Measurements from ENCODE around the gene SREBF1.

Gene SREBF1

DNA sequence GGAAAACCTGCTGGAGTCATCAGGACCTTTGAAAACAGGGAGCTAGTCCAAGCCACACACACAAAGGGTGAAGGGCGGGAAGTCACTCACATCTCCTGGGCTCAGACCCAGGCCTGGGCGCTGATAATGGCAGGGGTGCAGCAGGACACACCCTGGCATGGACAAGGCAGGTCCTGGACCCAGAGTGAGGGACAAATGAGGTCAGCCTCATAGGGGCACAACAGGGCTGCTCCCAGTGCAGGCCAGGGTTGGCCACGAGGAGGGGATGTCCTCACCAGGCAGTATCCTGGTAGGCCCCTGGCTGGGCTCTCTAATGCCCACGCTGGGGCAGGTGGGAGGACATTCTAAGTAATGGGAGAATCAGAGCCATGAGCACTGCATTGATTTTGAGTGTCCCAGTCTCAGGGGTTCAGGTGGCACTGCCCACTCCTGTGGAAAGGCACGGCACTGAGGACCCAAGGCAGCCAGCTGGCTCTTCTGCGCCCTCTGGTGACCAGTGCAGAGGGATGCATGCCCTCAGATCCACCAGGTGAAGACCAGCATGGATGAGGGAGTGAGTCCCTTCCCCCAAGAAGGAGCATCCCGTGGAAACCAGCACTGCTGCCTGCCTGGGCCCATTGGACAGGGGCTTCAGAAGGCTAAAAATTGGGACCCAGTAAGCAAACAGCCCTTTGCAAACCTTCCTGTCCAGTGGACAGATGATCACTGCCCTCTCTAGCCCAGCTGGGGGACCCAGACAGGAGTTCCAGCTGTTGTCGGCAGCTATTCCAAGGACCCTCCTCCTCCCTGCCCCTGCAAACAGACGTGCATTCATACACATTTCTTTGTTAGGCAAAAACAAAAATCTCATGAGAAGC is 23.4 kb upstream of the SREBF1 start:
- peak; percentile 89 for DNase-seq (ENCODE audit: low spot score)

DNA sequence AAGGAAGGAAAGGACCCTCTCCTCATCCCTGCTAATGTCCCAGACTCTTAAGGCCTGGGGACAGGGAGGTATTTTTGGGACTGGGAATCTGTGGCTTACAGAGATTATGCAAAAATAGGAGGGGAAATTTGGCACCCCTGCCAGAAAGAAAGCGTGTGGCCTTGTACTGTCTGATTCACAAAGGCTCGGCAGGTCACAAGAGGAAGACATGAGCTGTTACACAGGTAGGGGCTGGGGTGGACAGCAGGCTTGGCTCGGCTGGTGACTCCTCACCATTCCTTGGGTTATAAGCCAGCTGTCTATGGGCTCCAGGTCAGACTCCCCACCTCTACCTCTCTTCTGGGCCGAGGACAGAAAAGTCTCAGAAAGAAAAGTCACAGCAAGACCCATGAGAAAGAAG is 20.7 kb upstream of the SREBF1 start:
- no peak for DNase-seq (ENCODE audit: low spot score)

DNA sequence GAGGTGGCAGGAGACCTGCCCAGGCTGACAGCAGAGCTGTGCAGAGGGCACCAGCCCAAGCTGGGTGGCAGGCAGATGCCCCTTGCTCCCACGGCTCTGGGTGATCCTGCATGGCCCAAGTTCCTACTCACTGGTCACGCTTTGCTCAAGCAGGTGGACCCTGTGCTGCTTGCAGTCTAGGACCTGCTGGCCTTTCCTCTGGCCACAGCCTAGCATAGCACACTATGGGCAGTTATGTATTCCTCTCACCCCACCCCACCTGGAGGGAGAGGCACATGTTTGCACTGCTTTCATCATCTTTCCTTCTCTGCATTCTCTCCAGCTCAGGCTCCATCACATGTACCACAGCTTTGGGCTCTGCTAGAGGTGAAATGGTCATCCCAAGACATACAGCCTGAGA is 19.6 kb upstream of the SREBF1 start:
- DNase-seq (ENCODE audit: low spot score): no peak

DNA sequence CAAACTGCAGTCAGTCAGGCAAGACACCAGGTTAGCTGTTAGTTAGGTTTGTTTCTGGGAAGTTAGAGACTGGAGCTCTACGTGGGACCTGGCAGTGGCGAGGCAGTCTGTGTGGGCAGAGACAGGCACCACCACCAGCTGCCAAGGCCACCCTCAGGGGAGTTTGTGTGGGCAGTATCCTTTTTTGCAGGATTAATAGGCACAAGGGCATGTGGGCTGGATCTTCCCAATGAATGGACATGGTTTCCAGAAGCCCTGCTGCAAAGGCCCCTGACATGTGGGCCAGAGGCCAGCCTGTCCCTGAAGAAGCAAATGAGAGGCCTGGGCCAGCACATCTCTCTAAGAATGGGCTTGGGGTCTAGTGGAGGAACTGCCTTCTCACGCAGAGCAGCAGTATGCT is 19.2 kb upstream of the SREBF1 start:
- DNase-seq (ENCODE audit: low spot score): no peak

DNA sequence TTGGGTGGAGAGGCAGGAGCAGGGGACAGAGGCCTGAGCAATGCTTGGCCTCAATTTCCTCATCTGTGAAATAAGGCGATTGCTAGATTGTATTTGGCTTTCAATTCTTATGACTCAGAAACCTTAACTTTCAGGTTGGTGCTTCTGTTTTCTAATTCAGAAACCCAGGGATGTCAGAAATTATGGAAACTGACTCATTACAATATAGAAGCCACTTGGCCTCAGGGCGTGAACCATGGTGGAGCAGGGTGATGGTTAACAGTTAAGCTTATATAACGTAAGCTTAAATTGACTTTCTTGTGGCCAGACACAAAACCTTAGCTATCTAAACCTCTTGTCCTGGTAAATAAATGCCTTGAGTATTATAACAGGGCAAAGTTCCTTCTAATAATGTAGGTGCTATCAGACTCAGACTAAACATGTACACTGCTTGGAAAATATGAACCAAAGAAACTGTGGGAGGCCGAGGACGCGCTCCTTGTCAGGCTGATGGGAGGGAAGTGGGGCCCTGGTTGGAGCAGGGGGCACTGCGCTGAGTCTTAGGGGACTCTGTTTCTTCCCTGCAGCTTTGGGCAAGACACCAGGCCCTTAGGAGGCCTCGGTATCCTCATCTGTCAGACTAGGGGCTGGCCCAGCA is 17.1 kb upstream of the SREBF1 start:
- DNase-seq (ENCODE audit: low spot score): no peak

DNA sequence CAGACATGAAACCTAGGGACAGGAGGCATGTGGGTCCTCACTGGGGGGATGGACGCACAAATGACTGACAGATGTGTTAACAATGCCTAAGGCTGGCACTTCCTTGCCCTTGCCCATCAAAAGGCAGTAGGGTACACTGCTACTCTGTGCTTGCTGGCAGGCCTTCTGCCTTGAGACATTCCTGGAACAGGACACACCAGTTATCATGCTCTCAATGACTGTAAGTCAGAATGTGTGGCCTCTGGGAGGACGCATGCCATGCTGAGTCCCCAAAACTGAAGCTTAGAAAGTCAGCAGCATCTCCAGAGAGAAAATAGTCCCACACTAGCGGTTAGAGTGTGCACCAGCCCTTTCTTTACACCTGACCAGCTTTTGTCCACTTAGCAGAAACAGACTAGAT is 16.1 kb upstream of the SREBF1 start:
- no peak for DNase-seq (ENCODE audit: low spot score)

DNA sequence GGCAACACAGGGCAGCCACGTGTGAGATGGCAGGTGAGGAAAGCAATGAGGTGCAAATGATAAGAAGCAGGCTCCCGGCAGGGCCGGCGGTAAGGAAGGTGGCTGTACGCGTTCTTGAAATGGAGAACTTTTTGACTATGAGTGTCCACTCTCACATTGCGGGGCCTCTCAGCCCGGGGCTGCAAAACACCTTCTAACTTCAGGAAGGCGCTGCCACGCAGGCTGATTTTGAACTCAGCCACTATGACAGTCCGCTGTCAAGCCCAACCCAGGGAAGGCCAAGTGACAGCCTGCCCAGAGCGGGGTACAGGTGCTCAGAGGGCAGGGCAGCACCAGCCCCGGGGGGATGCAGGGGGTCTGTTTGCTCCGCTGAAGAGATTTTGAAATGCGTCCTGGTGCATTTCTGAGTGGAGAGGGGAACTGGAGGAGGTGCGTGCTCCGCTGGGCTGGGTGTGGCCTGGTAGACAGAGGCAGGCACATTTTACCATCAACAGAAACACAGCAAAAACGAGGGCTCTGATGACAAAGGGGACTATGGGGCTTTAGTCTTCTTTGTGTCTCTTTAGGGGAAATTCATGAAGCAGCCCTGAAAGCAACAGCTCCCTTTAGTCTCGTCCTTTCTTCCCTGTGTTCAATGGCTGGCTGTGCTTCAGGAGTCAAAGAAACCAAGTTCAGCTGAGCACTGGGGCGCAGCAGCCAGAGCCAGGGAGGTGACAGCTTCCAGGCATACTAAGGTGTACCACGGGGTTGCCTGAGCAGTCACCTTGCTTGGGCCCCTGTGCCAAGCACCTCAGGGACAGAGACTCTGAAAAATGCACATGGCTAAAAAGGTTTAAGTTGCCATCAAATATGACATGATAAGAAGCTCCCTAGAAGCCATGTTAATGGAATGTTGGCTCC is 14.6 kb upstream of the SREBF1 start:
- no peak for DNase-seq (ENCODE audit: low spot score)

DNA sequence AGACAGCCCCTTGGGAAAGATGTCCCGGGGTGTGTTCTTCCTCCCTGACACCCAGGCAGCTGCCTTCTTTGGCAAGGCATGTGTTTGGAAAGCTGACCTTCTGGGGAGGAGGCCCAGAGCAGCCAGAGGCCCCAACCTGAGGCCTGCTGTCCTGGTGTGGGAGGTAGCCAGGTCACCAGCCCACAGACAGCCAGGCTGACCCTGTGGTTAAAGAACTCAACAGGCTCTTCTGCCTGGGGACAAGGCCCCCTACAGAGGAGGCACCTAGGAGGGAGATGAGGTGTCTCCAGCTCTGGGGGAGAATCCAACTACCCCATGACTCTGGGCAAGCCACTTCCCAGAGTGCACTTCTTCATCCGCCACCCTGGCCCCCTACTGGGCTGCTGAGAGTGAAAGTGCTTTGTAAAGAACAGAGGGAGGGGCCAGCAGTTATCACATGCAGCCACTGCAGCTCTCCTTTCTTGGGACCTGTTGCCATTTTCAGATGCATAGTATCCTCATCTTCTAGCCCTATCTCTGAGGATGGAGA is 13.1 kb upstream of the SREBF1 start:
- peak; percentile 48 for DNase-seq (ENCODE audit: low spot score)

DNA sequence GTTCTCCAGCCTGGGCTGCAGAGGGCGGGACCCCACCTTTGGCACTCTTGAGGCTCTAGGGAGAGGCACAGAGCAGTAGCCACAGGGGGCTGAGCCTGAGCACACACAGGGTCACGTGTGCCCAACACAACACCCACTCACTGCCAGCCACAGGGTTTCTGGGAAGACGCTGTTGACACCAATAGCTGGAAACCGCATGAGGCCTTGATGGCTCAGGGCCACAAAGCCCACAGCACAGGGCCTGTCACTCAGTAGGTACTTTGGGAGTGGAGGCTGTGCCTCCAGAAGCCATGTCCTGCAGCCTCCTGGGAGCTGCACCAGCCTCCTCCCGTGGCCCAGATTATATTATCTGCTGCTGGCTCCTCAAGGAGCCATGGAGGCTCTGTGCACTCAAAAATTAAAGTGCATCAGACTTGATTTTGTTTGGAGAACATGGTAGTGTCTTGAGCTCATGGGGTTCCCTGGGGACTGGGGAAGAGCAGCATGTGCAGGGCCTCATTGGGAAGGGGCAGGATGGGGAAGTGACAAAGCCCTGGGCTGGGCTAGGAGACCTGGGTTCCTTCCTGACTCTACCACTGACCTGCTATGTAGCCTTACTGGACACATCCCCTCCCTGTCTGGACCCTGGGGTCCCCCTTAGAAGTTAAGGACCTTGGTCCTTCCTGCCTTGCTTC is 12.5 kb upstream of the SREBF1 start:
- peak; percentile 81 for DNase-seq (ENCODE audit: low spot score)

DNA sequence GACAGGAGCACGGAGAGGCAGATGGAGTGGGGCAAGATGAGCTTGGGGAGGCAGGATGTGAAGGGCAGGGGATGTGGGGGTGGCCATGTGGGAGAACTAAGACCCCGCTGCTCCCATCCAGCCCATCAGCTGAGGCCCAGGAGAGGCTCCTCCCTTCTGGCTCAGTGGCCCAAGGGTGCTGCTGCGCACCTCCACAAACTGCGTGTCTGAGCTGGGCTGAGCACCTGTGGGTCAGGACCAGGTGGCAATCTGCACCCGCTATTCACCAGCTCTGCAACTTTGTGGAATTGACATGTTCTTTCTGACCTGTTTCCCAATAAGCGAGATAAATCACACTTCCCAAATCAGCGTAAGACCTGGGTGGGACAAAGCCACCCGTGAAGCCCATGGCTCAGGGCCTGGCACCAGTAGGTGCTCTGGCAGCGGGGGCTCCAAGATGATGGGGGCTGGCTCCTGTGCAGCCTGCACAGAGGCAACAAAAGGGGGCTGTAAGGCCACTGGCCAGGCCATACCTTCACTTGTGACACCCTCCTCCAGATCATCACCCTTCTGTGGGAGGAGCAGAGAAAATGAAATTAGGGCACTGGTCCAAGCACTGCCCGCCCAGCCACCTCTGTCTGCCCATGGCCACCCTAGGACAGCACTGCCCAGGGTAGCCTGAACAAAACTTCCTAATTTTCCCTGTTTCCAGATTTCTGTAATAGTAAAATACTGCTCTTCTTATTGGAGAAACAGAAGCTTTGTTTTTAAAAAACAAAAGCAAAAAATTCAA is 11.7 kb upstream of the SREBF1 start:
- no peak for DNase-seq (ENCODE audit: low spot score)

DNA sequence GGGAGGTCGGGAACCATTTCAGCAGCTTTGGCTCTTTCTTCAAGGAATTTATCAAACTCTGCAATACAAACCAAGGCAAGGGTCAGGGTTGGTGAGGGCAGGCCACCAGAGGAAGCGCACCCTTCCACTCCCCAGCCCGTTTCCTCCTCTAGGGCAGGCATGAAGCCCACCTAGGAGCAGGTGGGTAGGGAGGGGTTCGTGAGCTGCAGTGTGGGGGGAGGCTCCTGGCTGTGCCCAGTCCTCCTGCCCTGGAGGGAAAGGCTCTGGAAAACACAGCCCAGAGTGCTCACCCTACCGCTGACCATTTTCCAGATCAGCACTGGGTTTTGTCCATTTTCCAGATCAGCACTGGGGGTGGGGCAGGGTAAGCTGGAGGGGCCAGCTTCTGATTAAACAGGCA is 10.9 kb upstream of the SREBF1 start:
- no peak for DNase-seq (ENCODE audit: low spot score)

DNA sequence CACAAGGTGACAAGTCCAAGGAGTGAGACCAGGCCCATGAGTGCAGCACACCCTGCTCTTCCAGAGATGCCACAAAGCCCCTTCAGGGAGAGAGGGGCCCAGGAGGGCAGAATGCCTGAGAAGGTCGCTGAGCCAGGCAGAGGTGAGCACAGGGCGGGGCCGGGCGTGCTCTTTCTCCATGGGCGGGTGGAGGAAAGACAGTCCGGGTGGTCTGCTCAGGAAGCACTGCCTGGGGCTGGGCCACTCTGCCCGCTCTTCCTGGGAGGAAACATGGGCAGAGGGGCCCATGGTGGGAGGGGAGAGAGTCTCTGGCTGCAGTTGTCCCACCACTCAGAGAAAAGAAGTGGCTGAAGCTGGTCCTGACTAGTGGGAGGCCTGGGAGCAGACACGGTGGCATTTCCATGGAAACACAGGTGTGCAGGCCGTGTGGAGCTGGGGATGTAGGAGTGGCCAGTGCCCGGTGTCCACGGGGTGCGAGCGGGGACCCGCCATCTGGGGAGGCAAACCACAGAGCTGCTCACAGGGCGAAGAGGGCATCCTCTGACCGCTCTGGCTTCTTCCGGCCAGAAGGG is 10.4 kb upstream of the SREBF1 start:
- DNase-seq (ENCODE audit: low spot score): no peak

DNA sequence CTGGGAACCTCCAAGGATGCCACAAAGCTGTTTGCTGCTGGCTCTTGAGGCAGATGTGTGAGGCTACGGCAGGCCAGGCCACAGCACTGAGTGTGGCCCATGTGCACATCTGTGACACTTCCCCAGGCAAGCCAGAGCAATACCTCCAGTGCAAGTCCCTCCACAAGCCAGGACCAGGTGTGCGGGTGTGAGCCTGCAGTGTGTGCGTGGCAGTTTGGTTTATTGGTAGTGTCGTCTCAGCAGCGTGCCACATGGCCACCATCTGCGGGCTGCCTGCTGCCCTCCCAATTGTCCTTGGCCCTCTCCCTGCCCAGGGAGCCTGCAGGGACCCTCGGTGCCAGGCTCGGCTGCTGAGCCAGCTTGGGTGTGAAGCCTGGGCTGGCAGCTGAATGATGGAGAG is 9.9 kb upstream of the SREBF1 start:
- no peak for DNase-seq (ENCODE audit: low spot score)

DNA sequence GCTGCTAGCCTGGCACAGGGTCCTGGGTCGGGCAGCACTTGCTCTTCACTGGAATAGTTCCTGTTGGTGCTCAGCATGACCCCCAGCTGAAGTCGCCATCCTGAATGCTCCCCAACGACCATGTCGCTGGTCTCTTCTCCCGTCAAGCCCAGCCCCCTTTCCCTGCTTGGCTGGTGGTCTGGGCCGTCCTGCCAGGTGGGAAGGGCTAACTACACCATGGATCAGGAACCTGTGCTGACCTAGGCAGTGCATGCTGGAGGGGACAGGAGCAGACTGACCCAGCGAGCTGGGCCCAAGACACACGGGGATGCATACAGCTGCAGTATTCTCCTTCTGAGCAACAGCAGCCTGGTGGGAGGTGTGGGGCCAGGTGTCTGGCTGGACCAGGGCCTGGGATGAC is 9.2 kb upstream of the SREBF1 start:
- no peak for DNase-seq (ENCODE audit: low spot score)

DNA sequence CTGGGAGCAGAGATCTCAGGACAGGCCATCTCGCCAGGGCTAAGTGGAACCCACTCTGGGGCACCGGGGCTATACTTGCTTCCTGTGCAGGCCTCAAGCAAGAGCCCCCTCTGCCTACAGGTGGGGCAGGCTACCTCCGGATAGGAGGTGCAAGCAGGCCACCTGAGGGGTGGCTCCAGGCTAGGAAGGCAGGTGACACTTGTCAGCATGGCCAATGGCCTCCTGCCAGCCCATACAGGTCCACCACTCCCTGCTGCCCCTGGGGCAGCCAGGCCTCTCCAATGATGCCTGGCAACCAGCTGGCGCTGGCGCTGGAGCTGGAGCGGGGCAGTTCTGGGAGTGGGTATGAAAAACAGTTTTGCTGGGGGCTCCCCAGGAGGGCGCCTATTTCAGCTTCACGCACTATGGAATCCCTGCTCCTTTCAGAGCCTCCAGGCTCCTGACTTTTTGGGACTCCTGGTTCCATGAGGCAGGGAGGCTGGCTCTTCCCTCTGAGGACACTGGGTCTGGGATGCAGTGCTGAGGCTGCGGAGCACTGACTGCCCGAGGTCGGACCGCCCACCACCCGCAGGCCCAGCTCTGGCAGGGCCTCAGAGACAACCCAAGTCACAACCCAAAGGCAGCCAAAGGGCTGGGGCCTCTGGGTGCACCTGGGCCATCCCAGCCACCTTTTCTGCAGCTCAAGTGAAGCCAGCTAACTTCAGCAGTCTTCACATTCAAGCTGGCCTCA is 8.4 kb upstream of the SREBF1 start:
- DNase-seq (ENCODE audit: low spot score): no peak

DNA sequence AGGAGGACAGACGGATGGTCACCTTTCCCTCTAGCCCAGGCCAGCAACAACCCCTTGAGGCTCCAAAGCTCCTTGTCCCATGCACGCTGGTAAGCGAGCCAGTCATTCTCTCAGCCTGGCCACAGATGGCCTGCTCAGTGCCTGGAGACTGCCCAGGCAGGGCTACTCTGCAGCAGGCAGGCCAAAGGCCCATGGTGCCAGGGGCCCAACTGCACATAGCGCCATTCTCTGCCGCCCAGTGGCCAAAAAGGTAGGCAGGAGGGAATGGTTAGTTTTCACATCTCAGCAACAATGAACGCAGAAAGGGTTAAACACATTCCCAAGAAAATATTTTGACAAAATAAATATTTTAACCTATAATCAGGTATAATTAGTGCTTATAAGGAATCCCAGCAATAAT is 7.7 kb upstream of the SREBF1 start:
- no peak for DNase-seq (ENCODE audit: low spot score)

DNA sequence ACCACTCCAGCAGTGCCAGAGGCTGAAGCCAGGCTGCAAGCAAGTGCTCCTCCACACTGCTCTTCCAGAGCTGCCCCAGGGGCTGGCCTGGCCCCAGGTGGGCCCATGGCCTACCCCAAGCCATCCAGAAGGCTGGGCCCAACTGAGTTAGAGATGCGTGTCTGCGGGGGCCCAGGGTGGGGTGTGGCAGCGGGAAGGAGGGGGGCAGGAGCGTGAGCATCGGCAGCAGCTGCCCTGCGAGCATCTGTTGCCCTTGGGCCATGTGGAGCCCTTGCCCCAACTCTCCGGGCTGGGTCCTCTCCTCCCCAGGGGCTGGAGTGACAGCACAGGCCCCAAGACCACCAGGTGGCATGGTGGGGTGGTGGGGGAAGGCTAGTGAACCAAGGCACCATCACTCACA is 7.3 kb upstream of the SREBF1 start:
- no peak for DNase-seq (ENCODE audit: low spot score)

DNA sequence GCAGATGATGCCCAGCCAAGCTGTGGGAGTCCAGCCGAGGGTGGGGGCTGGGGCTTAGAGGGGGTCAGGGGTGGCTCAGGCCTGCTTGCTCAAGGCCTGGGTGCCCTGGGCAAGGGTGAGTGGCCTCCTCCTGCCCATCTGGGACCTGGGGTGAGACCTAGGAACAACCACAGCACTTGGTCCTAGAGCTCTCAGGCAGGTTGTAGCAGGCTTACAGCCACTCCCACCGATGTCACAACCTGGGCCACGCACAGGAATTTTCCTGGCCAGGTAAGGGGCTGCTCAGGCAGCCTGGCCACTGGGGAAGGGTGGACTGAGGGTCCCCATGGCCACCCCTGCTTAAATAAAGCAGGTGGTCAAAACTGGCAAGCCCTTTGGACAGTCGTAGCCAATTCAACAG is 6.3 kb upstream of the SREBF1 start:
- DNase-seq (ENCODE audit: low spot score): no peak

DNA sequence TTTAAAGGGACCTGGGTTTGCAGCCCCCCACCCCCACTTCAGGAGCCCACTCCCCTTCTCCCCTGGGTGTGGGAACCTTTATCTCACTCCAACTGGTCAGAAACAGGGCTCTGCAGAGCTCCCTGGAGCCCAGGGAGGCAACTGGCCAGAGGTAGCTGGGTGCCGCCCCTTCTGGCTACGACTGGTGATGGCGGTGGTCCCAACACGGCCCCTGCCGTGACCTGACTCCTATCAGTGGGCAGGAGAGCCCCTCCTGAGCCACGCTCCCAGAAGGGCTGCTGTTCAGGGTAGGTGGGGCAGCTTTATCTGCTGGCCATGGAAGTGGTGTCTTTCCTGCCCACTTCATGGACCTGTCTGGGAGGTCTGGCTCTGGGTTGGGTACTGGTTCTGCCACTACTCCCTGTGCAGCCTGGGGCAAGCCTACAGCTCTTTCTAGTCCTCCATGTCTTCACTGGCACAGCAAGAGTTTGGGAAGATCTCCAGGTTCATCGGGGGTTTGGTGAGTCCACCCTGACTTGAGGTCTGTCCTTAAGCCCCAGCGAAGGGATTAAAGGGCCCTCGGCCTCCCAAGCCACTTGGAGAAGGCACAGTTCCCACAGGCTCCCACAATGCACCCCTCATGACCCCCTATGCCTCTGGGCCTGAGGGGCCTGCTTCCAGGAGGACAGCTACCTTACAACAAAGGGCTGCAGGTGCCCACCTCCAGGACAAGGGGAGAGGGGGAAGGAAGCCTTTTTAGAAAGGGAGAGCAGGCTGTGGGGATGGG is 5.5 kb upstream of the SREBF1 start:
- DNase-seq (ENCODE audit: low spot score): no peak
